HUES6 (cell line): ENCODE measurements around the gene WDR37.
A peak's percentile ranks its signal among the peaks of the same experiment; 100 is the strongest.
"Not testable (repeated sequence)": the region's sequence is repeated elsewhere in the genome, so short reads cannot be mapped to it uniquely, and the experiment has no call there.

Source experiments
- H3K27ac ChIP-seq: 2 replicates; pipeline ENCODE4 v1.7.0; 2013; ENCODE audit warnings: low read depth, mild to moderate bottlenecking, low read length, inconsistent platforms
- H3K27me3 ChIP-seq: 2 replicates; pipeline ENCODE4 v1.6.1; 2013; ENCODE audit warnings: low read length; ENCODE audit not compliant: control insufficient read depth, insufficient read depth
- H3K36me3 ChIP-seq: 2 replicates; pipeline ENCODE4 v1.6.1; 2013; ENCODE audit warnings: low read length; ENCODE audit not compliant: control insufficient read depth, insufficient read depth
- H3K4me1 ChIP-seq: 2 replicates; pipeline ENCODE4 v1.6.1; 2013; ENCODE audit warnings: low read length; ENCODE audit not compliant: control insufficient read depth, insufficient read depth
- H3K4me3 ChIP-seq: 2 replicates; pipeline ENCODE4 v1.5.1; 2013; ENCODE audit warnings: low read depth, low read length
- H3K9ac ChIP-seq: one replicate; pipeline ENCODE4 v1.6.1; 2013; ENCODE audit warnings: mild to moderate bottlenecking, low read length
- H3K9me3 ChIP-seq: 2 replicates; pipeline ENCODE4 v1.6.1; 2013; ENCODE audit warnings: low read depth, low read length; ENCODE audit not compliant: control insufficient read depth, insufficient read depth

WDR37 gene, protein sequence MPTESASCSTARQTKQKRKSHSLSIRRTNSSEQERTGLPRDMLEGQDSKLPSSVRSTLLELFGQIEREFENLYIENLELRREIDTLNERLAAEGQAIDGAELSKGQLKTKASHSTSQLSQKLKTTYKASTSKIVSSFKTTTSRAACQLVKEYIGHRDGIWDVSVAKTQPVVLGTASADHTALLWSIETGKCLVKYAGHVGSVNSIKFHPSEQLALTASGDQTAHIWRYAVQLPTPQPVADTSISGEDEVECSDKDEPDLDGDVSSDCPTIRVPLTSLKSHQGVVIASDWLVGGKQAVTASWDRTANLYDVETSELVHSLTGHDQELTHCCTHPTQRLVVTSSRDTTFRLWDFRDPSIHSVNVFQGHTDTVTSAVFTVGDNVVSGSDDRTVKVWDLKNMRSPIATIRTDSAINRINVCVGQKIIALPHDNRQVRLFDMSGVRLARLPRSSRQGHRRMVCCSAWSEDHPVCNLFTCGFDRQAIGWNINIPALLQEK

GRCh38 chr10:1056326-1057105, at the start of gene WDR37:
Gene WDR37 (plus strand): TSS chr10:1056385. CDS start chr10:1072156, 15,771 bp downstream.
- H3K4me3 ChIP-seq = peak within 1 kb of the TSS; percentile 98
- H3K4me1 ChIP-seq = peaks cover 8% of the 10 kb centered on the region; the same call in 1 of the 2 replicates

GRCh38 chr10:1006573-1006972, 49.6 kb upstream of the WDR37 start:
- Histone ChIP-seq H3K9me3 (no peaks in the 10 kb centered on the region), H3K27me3 (no peaks in the 10 kb centered on the region), H3K9ac (no peak overlapping the region), H3K4me3 (no peak overlapping the region), H3K4me1 (no peaks in the 10 kb centered on the region), H3K27ac (no peak overlapping the region), H3K36me3 (peaks cover 99% of the 10 kb centered on the region)

More at GRCh38 chr10:1056326-1057105, at the start of gene WDR37:
- Histone ChIP-seq H3K9me3 (no peaks in the 10 kb centered on the region), H3K27me3 (no peaks in the 10 kb centered on the region), H3K36me3 (peaks cover 23% of the 10 kb centered on the region; the same call in 1 of the 2 replicates), H3K9ac (peak within 1 kb of the TSS; percentile 86), H3K27ac (peak within 1 kb of the TSS; percentile 82; the same call in 1 of the 2 replicates)

GRCh38 chr10:1007583-1007982, 48.6 kb upstream of the WDR37 start:
- Histone ChIP-seq H3K9me3 (no peaks in the 10 kb centered on the region), H3K36me3 (peaks cover 100% of the 10 kb centered on the region), H3K4me3 (no peak overlapping the region), H3K4me1 (no peaks in the 10 kb centered on the region), H3K27me3 (no peaks in the 10 kb centered on the region), H3K27ac (no peak overlapping the region), H3K9ac (no peak overlapping the region)

- Histone ChIP-seq H3K27me3 (no peaks in the 10 kb centered on the region), H3K9me3 (no peaks in the 10 kb centered on the region), H3K9ac (no peak overlapping the region)
These were observed 47.1 kb upstream of the WDR37 start for GRCh38 chr10:1009071-1009494.

DNA sequence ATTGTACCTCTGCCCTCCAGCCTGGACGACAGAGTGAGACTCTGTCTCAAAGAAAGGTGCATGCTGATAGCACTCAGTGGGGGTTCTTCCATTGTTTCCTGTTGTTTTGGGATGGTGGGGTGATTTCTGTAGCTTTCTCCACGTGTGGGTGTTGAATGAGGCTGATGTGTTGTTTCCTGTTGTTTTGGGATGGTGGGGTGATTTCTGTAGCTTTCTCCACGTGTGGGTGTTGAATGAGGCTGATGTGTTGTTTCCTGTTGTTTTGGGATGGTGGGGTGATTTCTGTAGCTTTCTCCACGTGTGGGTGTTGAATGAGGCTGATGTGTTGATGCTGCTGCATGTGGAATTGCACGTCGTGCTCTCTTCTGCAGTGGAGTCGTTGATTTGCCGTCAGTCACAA, 46.2 kb upstream of the WDR37 start:
- not testable (repeated sequence) for H3K27ac ChIP-seq, H3K9ac ChIP-seq, H3K27me3 ChIP-seq, H3K9me3 ChIP-seq, H3K4me3 ChIP-seq, H3K4me1 ChIP-seq
- H3K36me3 ChIP-seq = peaks cover 97% of the 10 kb centered on the region

More at GRCh38 chr10:1009071-1009494, 47.1 kb upstream of the WDR37 start:
- H3K27ac ChIP-seq = no peak overlapping the region
- H3K4me3 ChIP-seq = no peak overlapping the region
- H3K4me1 ChIP-seq = no peaks in the 10 kb centered on the region
- H3K36me3 ChIP-seq = peaks cover 98% of the 10 kb centered on the region

DNA sequence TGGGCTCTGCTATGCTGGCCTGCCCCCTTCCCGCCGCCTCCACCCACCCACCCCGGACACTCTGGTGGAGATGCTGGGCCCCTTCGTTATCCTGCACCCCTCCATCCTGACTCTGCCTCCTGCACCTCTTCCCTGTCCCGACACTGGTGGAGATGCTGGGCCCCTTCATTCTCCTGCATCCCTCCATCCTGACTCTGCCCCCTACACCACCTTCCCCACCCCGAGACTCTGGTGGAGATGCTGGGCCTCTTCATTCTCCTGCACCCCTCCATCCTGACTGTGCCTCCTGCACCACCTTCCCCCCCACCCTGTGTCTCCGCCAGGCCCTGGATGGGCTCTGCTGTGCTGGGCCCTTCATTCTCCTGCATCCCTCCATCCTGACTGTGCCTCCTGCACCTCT, 45.5 kb upstream of the WDR37 start:
- Histone ChIP-seq H3K27ac (no peak overlapping the region), H3K9ac (no peak overlapping the region), H3K4me1 (no peaks in the 10 kb centered on the region), H3K36me3 (peaks cover 95% of the 10 kb centered on the region), H3K9me3 (no peaks in the 10 kb centered on the region), H3K27me3 (no peaks in the 10 kb centered on the region), H3K4me3 (no peak overlapping the region)

- H3K4me1 ChIP-seq = no peaks in the 10 kb centered on the region
- H3K27me3 ChIP-seq = no peaks in the 10 kb centered on the region
- no peak overlapping the region for H3K9ac ChIP-seq
- peaks cover 95% of the 10 kb centered on the region for H3K36me3 ChIP-seq
- H3K27ac ChIP-seq = no peak overlapping the region
- no peaks in the 10 kb centered on the region for H3K9me3 ChIP-seq
- no peak overlapping the region for H3K4me3 ChIP-seq
These were observed 44.5 kb upstream of the WDR37 start for GRCh38 chr10:1011696-1012095.

GRCh38 chr10:1015688-1016087, 40.5 kb upstream of the WDR37 start:
- Histone ChIP-seq H3K9me3 (no peaks in the 10 kb centered on the region), H3K4me1 (no peaks in the 10 kb centered on the region), H3K4me3 (no peak overlapping the region), H3K36me3 (peaks cover 90% of the 10 kb centered on the region), H3K27me3 (no peaks in the 10 kb centered on the region), H3K9ac (no peak overlapping the region), H3K27ac (no peak overlapping the region)

- H3K4me1 ChIP-seq = peaks cover 4% of the 10 kb centered on the region; the same call in 1 of the 2 replicates
- H3K9ac ChIP-seq = no peak overlapping the region
- no peak overlapping the region for H3K4me3 ChIP-seq
- H3K27me3 ChIP-seq = no peaks in the 10 kb centered on the region
- peaks cover 58% of the 10 kb centered on the region for H3K36me3 ChIP-seq
- no peak overlapping the region for H3K27ac ChIP-seq
- H3K9me3 ChIP-seq = 0 out of 2 replicates have a peak, but pooled peaks cover 2% of the 10 kb centered on the region
These were observed 36.8 kb upstream of the WDR37 start for GRCh38 chr10:1019362-1019761.

- Histone ChIP-seq H3K36me3 (peaks cover 49% of the 10 kb centered on the region), H3K27me3 (no peaks in the 10 kb centered on the region), H3K27ac (no peak overlapping the region), H3K9ac (no peak overlapping the region), H3K4me1 (peaks cover 4% of the 10 kb centered on the region; the same call in 1 of the 2 replicates), H3K9me3 (0 out of 2 replicates have a peak, but pooled peaks cover 2% of the 10 kb centered on the region), H3K4me3 (no peak overlapping the region)
These were observed 35.7 kb upstream of the WDR37 start for GRCh38 chr10:1020460-1020859.
